ENCODE results near the gene NFATC1. TPM values are rescaled to one million over a fixed set of nuclear protein-coding genes. Genes with fewer than 3 reads are reported as not detected.

NFATC1 gene
- total RNA-seq, 4 donors from 2014 or later = 7.1 to 74.7 (median 28.4) TPM

DNA sequence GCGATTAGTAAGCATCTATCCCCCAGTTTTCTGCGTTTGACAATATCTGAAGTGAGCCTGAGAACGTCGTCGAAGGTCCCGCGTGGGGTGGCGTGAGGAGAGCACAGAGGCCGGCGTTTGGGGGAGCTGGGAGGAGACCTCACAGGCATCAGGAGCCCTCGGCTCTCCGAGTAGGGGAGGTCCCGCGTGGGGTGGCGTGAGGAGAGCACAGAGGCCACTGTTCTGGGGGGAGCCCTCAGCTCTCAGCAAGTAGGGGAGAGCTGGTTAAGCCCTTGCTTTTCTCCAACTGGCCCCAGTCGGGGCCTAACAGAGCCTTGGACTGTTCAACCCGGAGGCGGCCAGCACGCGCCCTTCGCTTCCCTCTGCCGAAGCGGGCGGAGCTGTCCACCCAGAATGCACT is 134.3 kb downstream of the NFATC1 start:
- in situ Hi-C loops (cut with MboI; ENCODE audit: low sequenced_read_pairs in 4 of 4) (loop anchor here (10.0 to 25.0 kb wide), 3 partner anchors 107 to 155 kb away; no protein-coding TSS in a partner anchor), intact Hi-C loops (cut with DNase I; ENCODE audit: low total_unique reads) (loop anchor here (5.0 to 10.0 kb wide), 2 partner anchors 115 to 133 kb away; partner anchors contain the start of gene NFATC1)
- no peaks in the 10 kb centered on the region for H3K27me3 ChIP-seq
- peaks cover 7 to 13% of the 10 kb centered on the region in 2 donors for H3K4me1 ChIP-seq
- ATAC-seq (no peak), DNase-seq (no peak)
- TF ChIP-seq, protein P1, sequence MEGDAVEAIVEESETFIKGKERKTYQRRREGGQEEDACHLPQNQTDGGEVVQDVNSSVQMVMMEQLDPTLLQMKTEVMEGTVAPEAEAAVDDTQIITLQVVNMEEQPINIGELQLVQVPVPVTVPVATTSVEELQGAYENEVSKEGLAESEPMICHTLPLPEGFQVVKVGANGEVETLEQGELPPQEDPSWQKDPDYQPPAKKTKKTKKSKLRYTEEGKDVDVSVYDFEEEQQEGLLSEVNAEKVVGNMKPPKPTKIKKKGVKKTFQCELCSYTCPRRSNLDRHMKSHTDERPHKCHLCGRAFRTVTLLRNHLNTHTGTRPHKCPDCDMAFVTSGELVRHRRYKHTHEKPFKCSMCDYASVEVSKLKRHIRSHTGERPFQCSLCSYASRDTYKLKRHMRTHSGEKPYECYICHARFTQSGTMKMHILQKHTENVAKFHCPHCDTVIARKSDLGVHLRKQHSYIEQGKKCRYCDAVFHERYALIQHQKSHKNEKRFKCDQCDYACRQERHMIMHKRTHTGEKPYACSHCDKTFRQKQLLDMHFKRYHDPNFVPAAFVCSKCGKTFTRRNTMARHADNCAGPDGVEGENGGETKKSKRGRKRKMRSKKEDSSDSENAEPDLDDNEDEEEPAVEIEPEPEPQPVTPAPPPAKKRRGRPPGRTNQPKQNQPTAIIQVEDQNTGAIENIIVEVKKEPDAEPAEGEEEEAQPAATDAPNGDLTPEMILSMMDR (IDR thresholded peaks at IDR 0.05 in 4 of 5, conservative IDR thresholded peaks at IDR 0.05 in 1 of 5) = no peak
- TF ChIP-seq POLR2A (IDR thresholded peaks at IDR 0.05) = no peak
- H3K9me3 ChIP-seq = no peaks in the 10 kb centered on the region
- no peak overlapping the region for H3K27ac ChIP-seq
- peaks cover 0 to 15% of the 10 kb centered on the region in 2 donors for H3K36me3 ChIP-seq
- H3K4me3 ChIP-seq = no peak overlapping the region

DNA sequence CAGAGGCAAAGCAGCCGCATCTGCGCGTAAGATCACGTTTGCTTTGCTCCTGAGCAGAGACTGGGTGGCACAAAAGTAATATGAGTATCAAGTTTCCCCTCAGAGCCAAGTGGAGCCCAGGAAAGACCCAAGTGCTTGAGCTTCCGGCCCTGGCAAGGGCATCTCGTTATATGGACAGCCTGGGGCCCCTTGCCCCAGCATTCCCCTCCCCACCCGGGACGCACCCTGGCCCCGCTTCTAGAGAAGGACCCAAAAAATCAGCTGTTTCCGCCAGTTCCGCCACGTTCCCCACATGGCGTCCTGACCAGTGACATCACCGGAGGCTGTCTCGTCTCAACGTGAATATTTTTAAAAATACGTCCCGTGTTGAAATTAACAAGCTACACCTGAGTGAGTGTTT is 135.1 kb downstream of the NFATC1 start:
- no peak overlapping the region for H3K4me3 ChIP-seq
- no peak for TF ChIP-seq POLR2A (IDR thresholded peaks at IDR 0.05)
- TF ChIP-seq, protein P1 (IDR thresholded peaks at IDR 0.05 in 4 of 5, conservative IDR thresholded peaks at IDR 0.05 in 1 of 5) = no peak
- ATAC-seq = no peak
- no peak for DNase-seq
- no peaks in the 10 kb centered on the region for H3K27me3 ChIP-seq
- no peak overlapping the region for H3K27ac ChIP-seq
- intact Hi-C loops (cut with DNase I; ENCODE audit: low total_unique reads) (loop anchor here (10.0 kb wide), 1 partner anchor 114 kb away; no protein-coding TSS in a partner anchor), in situ Hi-C loops (cut with MboI; ENCODE audit: low sequenced_read_pairs in 4 of 4) (loop anchor here (10.0 to 25.0 kb wide), 3 partner anchors 106 to 156 kb away; no protein-coding TSS in a partner anchor)
- H3K36me3 ChIP-seq = peaks cover 0 to 15% of the 10 kb centered on the region in 2 donors
- no peaks in the 10 kb centered on the region for H3K9me3 ChIP-seq
- H3K4me1 ChIP-seq = peaks cover 5 to 9% of the 10 kb centered on the region in 2 donors

GRCh38 chr18:79531386-79531785 is 135.7 kb downstream of the NFATC1 start:
- intact Hi-C loops (cut with DNase I; ENCODE audit: low total_unique reads) (loop anchor here (10.0 kb wide), 1 partner anchor 113 kb away; no protein-coding TSS in a partner anchor), in situ Hi-C loops (cut with MboI; ENCODE audit: low sequenced_read_pairs in 4 of 4) (loop anchor here (10.0 to 25.0 kb wide), 3 partner anchors 106 to 157 kb away; no protein-coding TSS in a partner anchor)
- no peaks in the 10 kb centered on the region for H3K9me3 ChIP-seq
- peaks cover 0 to 3% of the 10 kb centered on the region in 2 donors for H3K4me1 ChIP-seq
- ATAC-seq (no peak), DNase-seq (no peak)
- no peak overlapping the region for H3K4me3 ChIP-seq
- peaks cover 0 to 15% of the 10 kb centered on the region in 2 donors for H3K36me3 ChIP-seq
- TF ChIP-seq POLR2A (IDR thresholded peaks at IDR 0.05) = no peak
- TF ChIP-seq, protein P1 (IDR thresholded peaks at IDR 0.05 in 4 of 5, conservative IDR thresholded peaks at IDR 0.05 in 1 of 5) = no peak
- H3K27me3 ChIP-seq = no peaks in the 10 kb centered on the region
- H3K27ac ChIP-seq = no peak overlapping the region

GRCh38 chr18:79531926-79532312 is 136.2 kb downstream of the NFATC1 start:
- Histone ChIP-seq H3K27ac (no peak overlapping the region), H3K9me3 (no peaks in the 10 kb centered on the region), H3K36me3 (peaks cover 0 to 15% of the 10 kb centered on the region in 2 donors), H3K4me3 (no peak overlapping the region), H3K4me1 (peaks cover 0 to 2% of the 10 kb centered on the region in 2 donors), H3K27me3 (no peaks in the 10 kb centered on the region)
- ATAC-seq = no peak
- in situ Hi-C loops (cut with MboI; ENCODE audit: low sequenced_read_pairs in 4 of 4) = loop anchor here (10.0 to 25.0 kb wide), 3 partner anchors 105 to 157 kb away; no protein-coding TSS in a partner anchor
- TF ChIP-seq, protein P1 (IDR thresholded peaks at IDR 0.05 in 4 of 5, conservative IDR thresholded peaks at IDR 0.05 in 1 of 5) = no peak
- no peak for TF ChIP-seq POLR2A (IDR thresholded peaks at IDR 0.05)
- DNase-seq = no peak
- intact Hi-C loops (cut with DNase I; ENCODE audit: low total_unique reads) = loop anchor here (10.0 kb wide), 1 partner anchor 113 kb away; no protein-coding TSS in a partner anchor
